ENCODE measurements around the gene TFDP1. TPM values are rescaled to one million over a fixed set of nuclear protein-coding genes. Genes with fewer than 3 reads are reported as not detected.

Gene TFDP1
- total and polyA plus RNA-seq, 7 donors, result 26.5 to 57.1 (median 40.2) TPM

- H3K4me3 ChIP-seq, result no peak overlapping the region
- no peak overlapping the region for H3K27ac ChIP-seq
- TF ChIP-seq EP300 (IDR thresholded peaks at IDR 0.05), result no peak
- TF ChIP-seq, protein P1, sequence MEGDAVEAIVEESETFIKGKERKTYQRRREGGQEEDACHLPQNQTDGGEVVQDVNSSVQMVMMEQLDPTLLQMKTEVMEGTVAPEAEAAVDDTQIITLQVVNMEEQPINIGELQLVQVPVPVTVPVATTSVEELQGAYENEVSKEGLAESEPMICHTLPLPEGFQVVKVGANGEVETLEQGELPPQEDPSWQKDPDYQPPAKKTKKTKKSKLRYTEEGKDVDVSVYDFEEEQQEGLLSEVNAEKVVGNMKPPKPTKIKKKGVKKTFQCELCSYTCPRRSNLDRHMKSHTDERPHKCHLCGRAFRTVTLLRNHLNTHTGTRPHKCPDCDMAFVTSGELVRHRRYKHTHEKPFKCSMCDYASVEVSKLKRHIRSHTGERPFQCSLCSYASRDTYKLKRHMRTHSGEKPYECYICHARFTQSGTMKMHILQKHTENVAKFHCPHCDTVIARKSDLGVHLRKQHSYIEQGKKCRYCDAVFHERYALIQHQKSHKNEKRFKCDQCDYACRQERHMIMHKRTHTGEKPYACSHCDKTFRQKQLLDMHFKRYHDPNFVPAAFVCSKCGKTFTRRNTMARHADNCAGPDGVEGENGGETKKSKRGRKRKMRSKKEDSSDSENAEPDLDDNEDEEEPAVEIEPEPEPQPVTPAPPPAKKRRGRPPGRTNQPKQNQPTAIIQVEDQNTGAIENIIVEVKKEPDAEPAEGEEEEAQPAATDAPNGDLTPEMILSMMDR (IDR thresholded peaks at IDR 0.05), result no peak
- no peak for TF ChIP-seq POLR2A (IDR thresholded peaks at IDR 0.05)
- TF ChIP-seq POLR2AphosphoS5 (IDR thresholded peaks at IDR 0.05), result no peak
- intact Hi-C loops (cut with DNase I), result no loop called here
- no peaks in the 10 kb centered on the region for H3K27me3 ChIP-seq
- DNase-seq, result no peak
- 77 to 80% methylated on average over 3 of the region's 3 CpGs for WGBS, 2 donors
- no peaks in the 10 kb centered on the region for H3K36me3 ChIP-seq
- H3K4me1 ChIP-seq, result peaks cover 0 to 9% (median 0%) of the 10 kb centered on the region in 4 donors
- peaks cover 0 to 11% (median 6%) of the 10 kb centered on the region in 4 donors for H3K9me3 ChIP-seq
Measured at GRCh38 chr13:113576597-113576996, 8.0 kb upstream of the TFDP1 start.

- 24 to 82% methylated on average over 2 of the region's 2 CpGs for WGBS, 2 donors
Measured at GRCh38 chr13:113577881-113578435, 6.6 kb upstream of the TFDP1 start.

GRCh38 chr13:113579686-113580085 is 4.9 kb upstream of the TFDP1 start:
- no peak overlapping the region for H3K4me3 ChIP-seq
- no peaks in the 10 kb centered on the region for H3K36me3 ChIP-seq
- WGBS, 2 donors, result 92 to 96% methylated on average over 8 of the region's 8 CpGs
- intact Hi-C loops (cut with DNase I), result no loop called here
- TF ChIP-seq, protein P1 (IDR thresholded peaks at IDR 0.05), result no peak
- TF ChIP-seq POLR2A (IDR thresholded peaks at IDR 0.05) (no peak), POLR2AphosphoS5 (IDR thresholded peaks at IDR 0.05) (no peak), EP300 (IDR thresholded peaks at IDR 0.05) (no peak)
- no peaks in the 10 kb centered on the region for H3K27me3 ChIP-seq
- H3K27ac ChIP-seq, result no peak overlapping the region
- peaks cover 0 to 11% (median 6%) of the 10 kb centered on the region in 4 donors for H3K9me3 ChIP-seq
- no peak for DNase-seq
- peaks cover 0 to 9% (median 0%) of the 10 kb centered on the region in 4 donors for H3K4me1 ChIP-seq

More at GRCh38 chr13:113577881-113578435, 6.6 kb upstream of the TFDP1 start:
- TF ChIP-seq POLR2AphosphoS5 (IDR thresholded peaks at IDR 0.05), result no peak
- no peak for TF ChIP-seq POLR2A (IDR thresholded peaks at IDR 0.05)
- TF ChIP-seq EP300 (IDR thresholded peaks at IDR 0.05), result no peak
- TF ChIP-seq, protein P1 (IDR thresholded peaks at IDR 0.05), result no peak
- no peaks in the 10 kb centered on the region for H3K36me3 ChIP-seq
- H3K4me1 ChIP-seq, result peaks cover 0 to 9% (median 0%) of the 10 kb centered on the region in 4 donors
- H3K4me3 ChIP-seq, result no peak overlapping the region
- no peak for DNase-seq
- H3K27ac ChIP-seq, result no peak overlapping the region
- H3K27me3 ChIP-seq, result no peaks in the 10 kb centered on the region
- peaks cover 0 to 11% (median 6%) of the 10 kb centered on the region in 4 donors for H3K9me3 ChIP-seq
- intact Hi-C loops (cut with DNase I), result no loop called here

- H3K4me3 ChIP-seq, result no peak overlapping the region
- peaks cover 0 to 25% (median 13%) of the 10 kb centered on the region in 4 donors for H3K4me1 ChIP-seq
- 84 to 88% methylated on average over 6 of the region's 6 CpGs for WGBS, 2 donors
- TF ChIP-seq, protein P1 (IDR thresholded peaks at IDR 0.05), result no peak
- TF ChIP-seq POLR2A (IDR thresholded peaks at IDR 0.05) (no peak), POLR2AphosphoS5 (IDR thresholded peaks at IDR 0.05) (no peak), EP300 (IDR thresholded peaks at IDR 0.05) (no peak)
- no peak for DNase-seq
- peaks cover 0 to 6% (median 5%) of the 10 kb centered on the region in 4 donors for H3K9me3 ChIP-seq
- H3K27ac ChIP-seq, result no peak overlapping the region
- intact Hi-C loops (cut with DNase I), result no loop called here
- H3K27me3 ChIP-seq, result no peaks in the 10 kb centered on the region
- peaks cover 0 to 8% (median 2%) of the 10 kb centered on the region in 4 donors for H3K36me3 ChIP-seq
Measured at GRCh38 chr13:113581871-113582270, 2.7 kb upstream of the TFDP1 start.

Measured in sigmoid colon (tissue), 7 donors.